H9 (cell line): ENCODE results near the gene ATRIP. TPM values are rescaled to one million over a fixed set of nuclear protein-coding genes. Genes with fewer than 3 reads are reported as not detected.

Experiments used
- DNase-seq: peaks from one replicate; pipeline ENCODE4 v3.0.0-alpha.2; 2017
- H2AFZ ChIP-seq: one replicate; pipeline ENCODE4 v1.6.1; 2013; ENCODE audit warnings: mild to moderate bottlenecking, low read length, control low read depth, moderate library complexity
- H2AK5ac ChIP-seq: 2 replicates; pipeline ENCODE4 v1.6.1; 2013; ENCODE audit warnings: low read length, control low read depth, mixed read lengths; ENCODE audit not compliant: insufficient read length
- H2BK120ac ChIP-seq: one replicate; pipeline ENCODE4 v1.6.1; 2013; ENCODE audit warnings: low read depth, mild to moderate bottlenecking, low read length, control low read depth, inconsistent platforms; ENCODE audit not compliant: poor library complexity, severe bottlenecking
- H2BK12ac ChIP-seq: 2 replicates; pipeline ENCODE4 v1.6.1; 2013; ENCODE audit warnings: low read length, control low read depth, mixed read lengths, low read depth; ENCODE audit not compliant: insufficient read length
- H2BK15ac ChIP-seq: 2 replicates; pipeline ENCODE4 v1.6.1; 2013; ENCODE audit warnings: low read depth, low read length, control low read depth
- H2BK20ac ChIP-seq: one replicate; pipeline ENCODE4 v1.6.1; 2013; ENCODE audit warnings: low read depth, mild to moderate bottlenecking, low read length, control low read depth, inconsistent platforms; ENCODE audit not compliant: poor library complexity, severe bottlenecking
- H2BK5ac ChIP-seq: 2 replicates; pipeline ENCODE4 v1.6.1; 2013; ENCODE audit warnings: low read length, control low read depth, mixed read lengths; ENCODE audit not compliant: insufficient read length
- H3K14ac ChIP-seq: 2 replicates; pipeline ENCODE4 v1.6.1; 2013; ENCODE audit warnings: low read length, control low read depth; ENCODE audit not compliant: insufficient read depth
- H3K18ac ChIP-seq: 2 replicates; pipeline ENCODE4 v1.6.1; 2013; ENCODE audit warnings: low read depth, mild to moderate bottlenecking, mixed read lengths, low read length, control low read depth; ENCODE audit not compliant: insufficient read length
- H3K23ac ChIP-seq: 2 replicates; pipeline ENCODE4 v1.6.1; 2013; ENCODE audit warnings: low read length, control low read depth, mixed read lengths, low read depth; ENCODE audit not compliant: insufficient read length
- H3K23me2 ChIP-seq: 2 replicates; pipeline ENCODE4 v1.6.1; 2013; ENCODE audit warnings: low read depth, mild to moderate bottlenecking, mixed read lengths, low read length, control low read depth; ENCODE audit not compliant: insufficient read length, poor library complexity, severe bottlenecking
- H3K27ac ChIP-seq: 2 replicates; pipeline ENCODE4 v1.5.1; 2013; ENCODE audit warnings: low read length, control low read depth, mixed read lengths, low read depth; ENCODE audit not compliant: insufficient read length
- H3K27me3 ChIP-seq: 2 replicates; pipeline ENCODE4 v1.6.1; 2013; ENCODE audit warnings: low read length, control low read depth, inconsistent platforms; ENCODE audit not compliant: insufficient read depth
- H3K4ac ChIP-seq: 2 replicates; pipeline ENCODE4 v1.6.1; 2013; ENCODE audit warnings: low read depth, mild to moderate bottlenecking, control low read depth, inconsistent platforms, low read length, moderate library complexity
- H3K4me1 ChIP-seq: 2 replicates; pipeline ENCODE4 v1.6.1; 2013; ENCODE audit warnings: low read length, control low read depth, inconsistent platforms; ENCODE audit not compliant: insufficient read depth
- H3K4me2 ChIP-seq: 2 replicates; pipeline ENCODE4 v1.6.1; 2013; ENCODE audit warnings: low read length, control low read depth, mixed read lengths; ENCODE audit not compliant: insufficient read length, insufficient read depth
- H3K56ac ChIP-seq: 2 replicates; pipeline ENCODE4 v1.6.1; 2013; ENCODE audit warnings: low read depth, mild to moderate bottlenecking, mixed read lengths, low read length, control low read depth; ENCODE audit not compliant: insufficient read length
- H3K79me1 ChIP-seq: 2 replicates; pipeline ENCODE4 v1.6.1; 2013; ENCODE audit warnings: low read depth, mild to moderate bottlenecking, moderate library complexity, low read length, control low read depth, inconsistent platforms; ENCODE audit not compliant: insufficient read depth, poor library complexity, severe bottlenecking
- H3K79me2 ChIP-seq: 2 replicates; pipeline ENCODE4 v1.6.1; 2013; ENCODE audit warnings: low read length, control low read depth, inconsistent platforms; ENCODE audit not compliant: insufficient read depth
- H3K9ac ChIP-seq: 2 replicates; pipeline ENCODE4 v1.6.1; 2013; ENCODE audit warnings: low read length, control low read depth, mixed read lengths; ENCODE audit not compliant: insufficient read length; ENCODE audit errors: extremely low read depth
- H3K9me3 ChIP-seq: one replicate; pipeline ENCODE4 v1.6.1; 2013; ENCODE audit warnings: low read depth, low read length, inconsistent platforms; ENCODE audit not compliant: control insufficient read depth
- H3T11ph ChIP-seq: one replicate; pipeline ENCODE4 v1.6.1; 2013; ENCODE audit warnings: mild to moderate bottlenecking, low read length, control low read depth, inconsistent platforms
- H4K20me1 ChIP-seq: one replicate; pipeline ENCODE4 v1.6.1; 2013; ENCODE audit not compliant: control insufficient read depth, insufficient read length, insufficient read depth
- H4K5ac ChIP-seq: 2 replicates; pipeline ENCODE4 v1.6.1; 2013; ENCODE audit warnings: low read depth, mild to moderate bottlenecking, mixed read lengths, low read length, control low read depth; ENCODE audit not compliant: insufficient read length
- H4K8ac ChIP-seq: replicated peaks from 2 replicates; pipeline ENCODE4 v1.6.1; 2013; ENCODE audit warnings: low read length, control low read depth, mixed read lengths, low read depth; ENCODE audit not compliant: insufficient read length
- H4K91ac ChIP-seq: 2 replicates; pipeline ENCODE4 v1.6.1; 2013; ENCODE audit warnings: low read depth, mild to moderate bottlenecking, moderate library complexity, mixed read lengths, low read length, control low read depth; ENCODE audit not compliant: insufficient read length
- H3K27ac Mint-ChIP-seq, 3 experiments: 2 replicates in 2 of 3; 3 replicates in 1 of 3; pipeline ENCODE4 v1.8.0; 2020 to 2021; ENCODE audit warnings: mixed read lengths in 3 of 3, mild to moderate bottlenecking in 1 of 3, moderate library complexity in 1 of 3
- H3K27me3 Mint-ChIP-seq: 2 replicates; pipeline ENCODE4 v1.8.0; 2021; ENCODE audit warnings: low read depth, mild to moderate bottlenecking, moderate library complexity, mixed read lengths
- H3K36me3 Mint-ChIP-seq, 3 experiments: 2 replicates in 2 of 3; 3 replicates in 1 of 3; pipeline ENCODE4 v1.8.0; 2020 to 2021; ENCODE audit warnings: low read depth in 3 of 3, mixed read lengths in 3 of 3; ENCODE audit not compliant: insufficient read depth in 1 of 3
- H3K4me1 Mint-ChIP-seq, 2 experiments: 2 replicates each; pipeline ENCODE4 v1.8.0; 2020; ENCODE audit warnings: mixed read lengths in 2 of 2
- H3K4me3 Mint-ChIP-seq, 2 experiments: 2 replicates in 1 of 2; 3 replicates in 1 of 2; pipeline ENCODE4 v1.8.0; 2020 to 2021; ENCODE audit warnings: mild to moderate bottlenecking in 2 of 2, mixed read lengths in 2 of 2, moderate library complexity in 1 of 2
- H3K9me3 Mint-ChIP-seq, 2 experiments: 2 replicates in 1 of 2; 3 replicates in 1 of 2; pipeline ENCODE4 v1.8.0; 2020; ENCODE audit warnings: mild to moderate bottlenecking in 2 of 2, mixed read lengths in 2 of 2, moderate library complexity in 1 of 2
- WGBS: extraction: QIAGEN DNeasy Blood & Tissue Kit; methylation state at CpG from one replicate; pipeline ENCODE4 v1.1.7; 2013; ENCODE audit warnings: missing lambda C conversion rate, low lambda C conversion rate, mixed read lengths; ENCODE audit not compliant: insufficient read length; ENCODE audit errors: extremely low coverage; 5-methylcytosine and 5-hydroxymethylcytosine counted together
- total RNA-seq: library from RNA; stranded (reverse); gene quantifications from 2 replicates; pipeline ENCODE4 v1.2.1, GENCODE V29; 2021
- TF ChIP-seq, protein P1 (sequence below): fragments of 200-600 bp; sonication (generic); conservative IDR thresholded peaks from 3 replicates; pipeline ENCODE4 v1.8.0; 2021; ENCODE audit warnings: antibody characterized with exemption, mild to moderate bottlenecking

ATRIP gene
- total RNA-seq, 1 experiment from 2014 or later = 16.3 TPM

DNA sequence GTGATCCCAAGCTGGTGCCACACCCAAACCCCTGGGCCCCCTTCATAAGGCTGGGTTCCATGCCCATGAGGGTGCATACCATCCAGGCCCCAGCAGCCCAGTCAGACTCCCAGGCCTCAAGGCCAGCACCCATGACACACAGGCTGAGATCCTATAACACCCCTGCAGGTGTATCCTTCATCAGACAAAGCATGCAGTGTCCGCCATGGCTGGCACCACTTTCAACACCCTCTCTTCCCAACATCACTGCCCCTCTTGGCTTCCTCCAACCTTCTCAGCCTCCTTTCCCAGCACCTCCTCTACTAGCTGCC is 10.1 kb upstream of the ATRIP start:
- peaks cover 22 to 52% (median 35%) of the 10 kb centered on the region in 3 experiments; a peak in 6 of 7 replicates for H3K36me3 Mint-ChIP-seq
- Histone ChIP-seq H4K8ac (no peak overlapping the region), H3K23ac (no peak overlapping the region), H3K27me3 (no peaks in the 10 kb centered on the region), H2BK5ac (no peak overlapping the region), H3K9me3 (no peaks in the 10 kb centered on the region), H3K4me1 (peaks cover 3% of the 10 kb centered on the region; the same call in 1 of the 2 replicates), H3K27ac (no peak overlapping the region), H2AK5ac (no peak overlapping the region), H3K4me2 (no peak overlapping the region), H3K79me1 (no peaks in the 10 kb centered on the region), H4K20me1 (no peaks in the 10 kb centered on the region), H3K23me2 (no peaks in the 10 kb centered on the region), H3K9ac (no peak overlapping the region), H2BK20ac (no peak overlapping the region), H4K91ac (no peak overlapping the region), H4K5ac (no peak overlapping the region), H3K14ac (no peak overlapping the region), H3K4ac (no peak overlapping the region), H2AFZ (no peak overlapping the region), H3K79me2 (peaks cover 4% of the 10 kb centered on the region; the same call in 1 of the 2 replicates), H2BK15ac (no peak overlapping the region), H2BK12ac (no peak overlapping the region), H3K56ac (no peak overlapping the region), H3T11ph (no peak overlapping the region), H3K18ac (no peak overlapping the region), H2BK120ac (no peak overlapping the region)
- TF ChIP-seq, protein P1, sequence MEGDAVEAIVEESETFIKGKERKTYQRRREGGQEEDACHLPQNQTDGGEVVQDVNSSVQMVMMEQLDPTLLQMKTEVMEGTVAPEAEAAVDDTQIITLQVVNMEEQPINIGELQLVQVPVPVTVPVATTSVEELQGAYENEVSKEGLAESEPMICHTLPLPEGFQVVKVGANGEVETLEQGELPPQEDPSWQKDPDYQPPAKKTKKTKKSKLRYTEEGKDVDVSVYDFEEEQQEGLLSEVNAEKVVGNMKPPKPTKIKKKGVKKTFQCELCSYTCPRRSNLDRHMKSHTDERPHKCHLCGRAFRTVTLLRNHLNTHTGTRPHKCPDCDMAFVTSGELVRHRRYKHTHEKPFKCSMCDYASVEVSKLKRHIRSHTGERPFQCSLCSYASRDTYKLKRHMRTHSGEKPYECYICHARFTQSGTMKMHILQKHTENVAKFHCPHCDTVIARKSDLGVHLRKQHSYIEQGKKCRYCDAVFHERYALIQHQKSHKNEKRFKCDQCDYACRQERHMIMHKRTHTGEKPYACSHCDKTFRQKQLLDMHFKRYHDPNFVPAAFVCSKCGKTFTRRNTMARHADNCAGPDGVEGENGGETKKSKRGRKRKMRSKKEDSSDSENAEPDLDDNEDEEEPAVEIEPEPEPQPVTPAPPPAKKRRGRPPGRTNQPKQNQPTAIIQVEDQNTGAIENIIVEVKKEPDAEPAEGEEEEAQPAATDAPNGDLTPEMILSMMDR = no peak
- H3K27me3 Mint-ChIP-seq = no peaks in the 10 kb centered on the region
- H3K9me3 Mint-ChIP-seq = no peaks in the 10 kb centered on the region
- no peak overlapping the region for H3K27ac Mint-ChIP-seq
- no CpG with 5 or more reads among the region's 1 CpG for WGBS
- H3K4me3 Mint-ChIP-seq = no peak overlapping the region
- no peak for DNase-seq
- H3K4me1 Mint-ChIP-seq = peaks cover 22 to 28% of the 10 kb centered on the region in 2 experiments
